ENCODE results near the gene S100A2. TPM values are rescaled to one million over a fixed set of nuclear protein-coding genes. Genes with fewer than 3 reads are reported as not detected.

The S100A2 gene
- total RNA-seq, 1 donor from 2014 or later, result not detected

DNA sequence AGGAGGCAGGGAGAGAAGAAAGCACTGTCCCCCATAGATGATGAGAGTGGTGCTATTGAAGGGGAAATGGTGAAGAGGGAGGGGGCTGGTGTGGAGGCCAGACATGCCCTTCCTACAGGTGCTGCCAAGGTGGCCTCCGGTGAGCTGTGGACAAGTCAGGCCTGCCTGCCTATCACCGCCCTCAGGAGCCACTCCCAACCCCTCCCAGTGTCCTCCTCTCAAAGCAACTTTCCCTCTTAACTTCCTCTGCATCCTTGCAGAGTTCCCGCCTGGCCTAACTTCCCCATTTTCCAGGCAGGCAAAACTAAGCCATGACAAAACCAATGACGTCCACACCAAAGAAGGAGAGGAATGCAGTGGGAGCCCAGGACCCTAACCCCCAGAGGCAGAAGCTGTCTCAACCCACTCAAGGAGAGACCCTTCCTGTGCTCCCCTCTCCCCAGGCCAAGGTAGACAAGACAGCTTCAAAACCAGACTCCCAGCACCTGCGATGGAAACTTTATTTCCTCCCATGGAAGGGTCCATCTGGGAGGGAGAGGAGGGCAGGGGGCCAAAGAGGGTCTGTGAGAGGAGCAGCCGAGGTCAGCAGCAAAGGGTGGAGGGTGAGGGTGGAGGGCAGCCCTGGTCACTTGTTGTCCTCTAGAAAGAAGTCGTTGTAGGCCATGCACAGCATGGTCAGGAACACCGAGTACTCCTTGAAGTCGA is 28.8 kb downstream of the S100A2 start:
- no peak for DNase-seq (ENCODE audit: low read depth, low spot score)
- no peaks in the 10 kb centered on the region for H3K36me3 Mint-ChIP-seq (ENCODE audit: low read depth)
- H3K4me3 Mint-ChIP-seq, result no peak overlapping the region
- no peaks in the 10 kb centered on the region for H3K27me3 Mint-ChIP-seq (ENCODE audit: low read depth)
- TF ChIP-seq, protein P1, sequence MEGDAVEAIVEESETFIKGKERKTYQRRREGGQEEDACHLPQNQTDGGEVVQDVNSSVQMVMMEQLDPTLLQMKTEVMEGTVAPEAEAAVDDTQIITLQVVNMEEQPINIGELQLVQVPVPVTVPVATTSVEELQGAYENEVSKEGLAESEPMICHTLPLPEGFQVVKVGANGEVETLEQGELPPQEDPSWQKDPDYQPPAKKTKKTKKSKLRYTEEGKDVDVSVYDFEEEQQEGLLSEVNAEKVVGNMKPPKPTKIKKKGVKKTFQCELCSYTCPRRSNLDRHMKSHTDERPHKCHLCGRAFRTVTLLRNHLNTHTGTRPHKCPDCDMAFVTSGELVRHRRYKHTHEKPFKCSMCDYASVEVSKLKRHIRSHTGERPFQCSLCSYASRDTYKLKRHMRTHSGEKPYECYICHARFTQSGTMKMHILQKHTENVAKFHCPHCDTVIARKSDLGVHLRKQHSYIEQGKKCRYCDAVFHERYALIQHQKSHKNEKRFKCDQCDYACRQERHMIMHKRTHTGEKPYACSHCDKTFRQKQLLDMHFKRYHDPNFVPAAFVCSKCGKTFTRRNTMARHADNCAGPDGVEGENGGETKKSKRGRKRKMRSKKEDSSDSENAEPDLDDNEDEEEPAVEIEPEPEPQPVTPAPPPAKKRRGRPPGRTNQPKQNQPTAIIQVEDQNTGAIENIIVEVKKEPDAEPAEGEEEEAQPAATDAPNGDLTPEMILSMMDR (conservative IDR thresholded peaks at IDR 0.05), result no peak
- no peak overlapping the region for H3K27ac Mint-ChIP-seq (ENCODE audit: unreplicated experiment)
- no peaks in the 10 kb centered on the region for H3K9me3 Mint-ChIP-seq
- peaks cover 27% of the 10 kb centered on the region for H3K4me1 Mint-ChIP-seq

GRCh38 chr1:153536012-153536670 is 29.5 kb downstream of the S100A2 start:
- H3K9me3 Mint-ChIP-seq, result no peaks in the 10 kb centered on the region
- TF ChIP-seq, protein P1 (conservative IDR thresholded peaks at IDR 0.05), result no peak
- no peaks in the 10 kb centered on the region for H3K27me3 Mint-ChIP-seq (ENCODE audit: low read depth)
- H3K27ac Mint-ChIP-seq (ENCODE audit: unreplicated experiment), result no peak overlapping the region
- H3K4me1 Mint-ChIP-seq, result peaks cover 27% of the 10 kb centered on the region
- H3K36me3 Mint-ChIP-seq (ENCODE audit: low read depth), result no peaks in the 10 kb centered on the region
- H3K4me3 Mint-ChIP-seq, result no peak overlapping the region
- DNase-seq (ENCODE audit: low read depth, low spot score), result no peak

DNA sequence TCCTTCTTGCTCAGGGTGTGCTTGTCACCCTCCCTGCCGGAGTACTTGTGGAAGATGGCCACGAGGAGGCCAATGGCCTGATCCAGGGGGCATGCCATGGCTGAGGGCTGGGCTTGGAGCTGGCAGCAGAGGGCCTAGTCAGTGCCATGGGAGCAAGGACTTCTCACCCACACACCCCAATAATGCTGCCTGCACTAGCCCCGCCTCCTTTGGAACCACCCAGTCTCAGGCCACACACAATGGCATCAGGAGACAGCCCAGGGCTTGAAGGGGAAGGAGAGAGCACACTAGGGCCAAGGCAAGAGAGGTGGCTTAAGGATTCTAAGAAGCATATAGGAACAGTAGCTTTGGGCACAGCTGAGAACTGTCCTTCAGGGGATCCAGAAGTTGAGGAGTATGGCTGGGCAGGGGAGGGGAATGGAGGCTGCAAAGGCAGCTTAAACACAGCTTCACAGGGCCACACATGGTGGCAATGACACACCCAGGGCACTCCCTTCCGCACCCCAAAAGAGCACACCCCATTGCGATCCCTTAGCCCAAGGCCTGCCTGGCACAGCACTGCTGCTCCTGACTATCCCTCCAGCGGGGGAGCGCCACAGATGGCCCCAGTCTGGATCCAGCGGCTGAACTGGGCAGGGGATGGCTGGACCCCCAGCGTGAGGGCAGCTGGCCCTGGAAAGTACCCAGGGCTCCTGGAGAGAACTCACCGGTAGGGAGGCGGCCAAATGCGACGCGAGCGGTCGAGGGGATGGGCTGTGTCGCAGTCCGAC is 30.2 kb downstream of the S100A2 start, which contains the start of gene S100A6:
S100A6 (minus strand) TSS at position 750 of the 770 bp plus-strand sequence; CDS start at position 98, 652 bp downstream.
- TF ChIP-seq, protein P1 (conservative IDR thresholded peaks at IDR 0.05), result no peak
- no peaks in the 10 kb centered on the region for H3K36me3 Mint-ChIP-seq (ENCODE audit: low read depth)
- H3K27me3 Mint-ChIP-seq (ENCODE audit: low read depth), result no peaks in the 10 kb centered on the region
- peaks cover 27% of the 10 kb centered on the region for H3K4me1 Mint-ChIP-seq
- no peaks in the 10 kb centered on the region for H3K9me3 Mint-ChIP-seq
- no peak within 1 kb of the TSS for H3K4me3 Mint-ChIP-seq
- peak within 1 kb of the TSS; percentile 43 for H3K27ac Mint-ChIP-seq (ENCODE audit: unreplicated experiment)
- no peak for DNase-seq (ENCODE audit: low read depth, low spot score)

GRCh38 chr1:153534925-153535241 is 30.8 kb downstream of the S100A2 start:
- TF ChIP-seq, protein P1 (conservative IDR thresholded peaks at IDR 0.05), result no peak
- Mint-ChIP-seq H3K4me3 (no peak overlapping the region), H3K27me3 (ENCODE audit: low read depth) (no peaks in the 10 kb centered on the region), H3K36me3 (ENCODE audit: low read depth) (no peaks in the 10 kb centered on the region), H3K9me3 (no peaks in the 10 kb centered on the region), H3K27ac (ENCODE audit: unreplicated experiment) (no peak overlapping the region), H3K4me1 (peaks cover 27% of the 10 kb centered on the region)
- no peak for DNase-seq (ENCODE audit: low read depth, low spot score)

DNA sequence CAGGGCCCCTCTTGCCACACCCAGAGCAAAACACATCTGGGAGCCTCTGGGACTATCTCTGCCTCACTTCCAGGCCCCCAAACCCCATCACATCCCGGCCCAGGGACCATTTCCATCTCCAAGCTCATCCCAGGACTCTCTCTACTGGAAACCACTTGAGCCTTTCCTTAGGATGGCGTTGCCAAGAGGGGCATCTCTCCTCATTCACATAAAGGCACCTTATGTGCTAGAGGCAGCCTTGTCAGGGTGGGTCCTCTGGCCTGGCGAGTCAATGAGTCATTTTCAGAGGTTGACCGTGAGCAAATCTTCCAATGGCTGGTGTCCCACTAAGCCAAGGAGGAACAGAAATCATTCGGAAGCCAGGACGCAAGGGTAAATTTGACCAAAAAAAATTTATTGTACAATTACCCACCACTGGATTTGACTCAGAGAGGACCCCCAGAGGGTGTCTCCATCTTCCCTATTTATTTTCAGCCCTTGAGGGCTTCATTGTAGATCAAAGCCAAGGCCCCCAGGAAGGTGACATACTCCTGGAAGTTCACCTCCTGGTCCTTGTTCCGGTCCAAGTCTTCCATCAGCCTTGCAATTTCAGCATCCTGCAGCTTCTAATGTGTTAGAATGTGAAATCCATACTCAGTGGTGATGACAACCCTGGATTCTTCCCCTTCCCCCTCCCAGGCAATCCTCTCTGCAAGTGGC is 31.3 kb downstream of the S100A2 start:
- Mint-ChIP-seq H3K27me3 (ENCODE audit: low read depth) (no peaks in the 10 kb centered on the region), H3K9me3 (no peaks in the 10 kb centered on the region), H3K4me1 (peaks cover 27% of the 10 kb centered on the region), H3K36me3 (ENCODE audit: low read depth) (no peaks in the 10 kb centered on the region), H3K27ac (ENCODE audit: unreplicated experiment) (no peak overlapping the region), H3K4me3 (no peak overlapping the region)
- TF ChIP-seq, protein P1 (conservative IDR thresholded peaks at IDR 0.05), result no peak
- no peak for DNase-seq (ENCODE audit: low read depth, low spot score)

All from neural crest cell (in vitro differentiated cells).